ENCODE results near the gene TULP4. TPM values are rescaled to one million over a fixed set of nuclear protein-coding genes. Genes with fewer than 3 reads are reported as not detected.

The TULP4 gene
- total and polyA plus RNA-seq, 2 of the 8 experiments (the other 6 are each of a cell fraction or from before 2014, with no cell fraction given): 7.7 to 51.6 TPM

DNA sequence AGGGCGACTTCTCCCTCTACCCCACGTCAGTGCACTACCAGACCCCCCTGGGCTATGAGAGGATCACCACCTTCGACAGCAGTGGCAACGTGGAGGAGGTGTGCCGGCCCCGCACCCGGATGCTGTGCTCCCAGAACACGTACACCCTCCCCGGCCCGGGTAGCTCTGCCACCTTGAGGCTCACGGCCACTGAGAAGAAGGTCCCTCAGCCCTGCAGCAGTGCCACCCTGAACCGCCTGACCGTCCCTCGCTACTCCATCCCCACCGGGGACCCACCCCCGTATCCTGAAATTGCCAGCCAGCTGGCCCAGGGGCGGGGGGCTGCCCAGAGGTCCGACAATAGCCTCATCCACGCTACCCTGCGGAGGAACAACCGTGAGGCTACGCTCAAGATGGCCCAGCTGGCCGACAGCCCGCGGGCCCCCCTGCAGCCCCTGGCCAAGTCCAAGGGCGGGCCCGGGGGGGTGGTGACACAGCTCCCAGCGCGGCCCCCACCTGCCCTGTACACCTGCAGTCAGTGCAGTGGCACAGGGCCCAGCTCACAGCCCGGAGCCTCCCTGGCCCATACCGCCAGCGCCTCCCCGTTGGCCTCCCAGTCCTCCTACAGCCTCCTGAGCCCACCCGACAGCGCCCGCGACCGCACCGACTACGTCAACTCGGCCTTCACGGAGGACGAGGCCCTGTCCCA is 190.1 kb downstream of the TULP4 start:
- no peak overlapping the region for H2AFZ ChIP-seq (ENCODE audit: low read length)
- H2BK5ac ChIP-seq (ENCODE audit: low read depth, low read length): no peak overlapping the region
- H4K5ac ChIP-seq (ENCODE audit: insufficient read length, low read depth, low read length): no peak overlapping the region
- no peak overlapping the region for H3K27ac ChIP-seq (ENCODE audit: low read depth, low read length)
- H2BK15ac ChIP-seq (ENCODE audit: low read length): no peak overlapping the region
- H3K18ac ChIP-seq (ENCODE audit: extremely low read depth, low read length): no peak overlapping the region
- no peak overlapping the region for H3K56ac ChIP-seq (replicated peaks; ENCODE audit: insufficient read length, low read depth, low read length)
- H3K9me3 ChIP-seq (ENCODE audit: insufficient read depth in 2 of 2, low read depth in 1 of 2, low read length in 1 of 2): no peaks in the 10 kb centered on the region
- H4K20me1 ChIP-seq (replicated peaks in 1 of 2; ENCODE audit: control insufficient read depth in 1 of 2, insufficient read depth in 2 of 2, low read length in 2 of 2): no peaks in the 10 kb centered on the region
- H3K79me2 ChIP-seq (ENCODE audit: control insufficient read depth in 1 of 2, insufficient read depth in 2 of 2, low read length in 2 of 2): no peaks in the 10 kb centered on the region
- H3K79me1 ChIP-seq (ENCODE audit: low read depth, low read length): no peaks in the 10 kb centered on the region
- H4K91ac ChIP-seq (replicated peaks; ENCODE audit: insufficient read length, low read length): no peak overlapping the region
- H3K23me2 ChIP-seq (ENCODE audit: low read depth, low read length): no peaks in the 10 kb centered on the region
- H3K23ac ChIP-seq (ENCODE audit: insufficient read length): no peak overlapping the region
- no peaks in the 10 kb centered on the region for H3K27me3 ChIP-seq (replicated peaks in 1 of 4; ENCODE audit: control insufficient read depth in 3 of 4, extremely low read depth in 1 of 4, insufficient read depth in 3 of 4, low read length in 3 of 4)
- H2BK20ac ChIP-seq (ENCODE audit: low read length): no peak overlapping the region
- H3K4me2 ChIP-seq (ENCODE audit: insufficient read depth in 1 of 2, low read depth in 2 of 2, low read length in 2 of 2): no peak overlapping the region
- H3K36me3 ChIP-seq (ENCODE audit: control insufficient read depth in 2 of 4, insufficient read depth in 4 of 4, low read length in 3 of 4): peaks cover 0 to 27% (median 6%) of the 10 kb centered on the region in 4 experiments; a peak in 5 of 8 replicates
- H4K8ac ChIP-seq (ENCODE audit: extremely low read depth, insufficient read depth, low read length): no peak overlapping the region
- H2BK120ac ChIP-seq (replicated peaks; ENCODE audit: low read depth, low read length): no peak overlapping the region
- no peak overlapping the region for H3K4me3 ChIP-seq (ENCODE audit: extremely low read depth in 1 of 4, insufficient read depth in 2 of 4, low read depth in 3 of 4, low read length in 4 of 4)
- no peak overlapping the region for H2AK5ac ChIP-seq (ENCODE audit: low read depth, low read length)
- ChIA-PET CTCF (ENCODE audit: partially characterized antibody) (interaction anchor here (1.2 to 1.9 kb wide), 4 partner anchors 9 to 281 kb away, joined by 3 to 6 read pairs (median 4); no protein-coding TSS in a partner anchor), POLR2A (ENCODE audit: partially characterized antibody) (no interaction called here)
- FAIRE-seq: no peak
- no peaks in the 10 kb centered on the region for H3K4me1 ChIP-seq (replicated peaks in 1 of 4; ENCODE audit: control insufficient read depth in 3 of 4, insufficient read depth in 4 of 4, low read length in 3 of 4)
- WGBS, 2 experiments (ENCODE audit: extremely low coverage in 1 of 2, insufficient coverage in 1 of 2, insufficient read length in 1 of 2, insufficient replicate concordance in 2 of 2, low coverage in 1 of 2, low lambda C conversion rate in 2 of 2, missing lambda C conversion rate in 1 of 2): 93% methylated on average over 33 of the region's 43 CpGs; no CpG with 5 or more reads in 1 of the 2 experiments
- H3K4ac ChIP-seq (replicated peaks; ENCODE audit: insufficient read length, low read depth, low read length): no peak overlapping the region
- no peak overlapping the region for H3K9ac ChIP-seq (replicated peaks in 1 of 4; ENCODE audit: extremely low read depth in 1 of 4, low read depth in 3 of 4, low read length in 3 of 4)
- no peak for DNase-seq (ENCODE audit: low read depth in 1 of 2, low spot score in 2 of 2)
- no peak overlapping the region for H2BK12ac ChIP-seq (ENCODE audit: low read depth, low read length)
- no peak overlapping the region for H3K14ac ChIP-seq (ENCODE audit: insufficient read length)
- TF ChIP-seq MAFK (IDR thresholded peaks at IDR 0.05; ENCODE audit: low read depth, low read length): no peak
- no peak for TF ChIP-seq KDM5A (IDR thresholded peaks at IDR 0.05; ENCODE audit: low read length)
- no peak for TF ChIP-seq NANOG (IDR thresholded peaks at IDR 0.05; ENCODE audit: insufficient read depth, low read depth, low read length, poor library complexity, severe bottlenecking)
- TF ChIP-seq POU5F1 (IDR thresholded peaks at IDR 0.05; ENCODE audit: low read depth, low read length): no peak
- TF ChIP-seq RXRA (IDR thresholded peaks at IDR 0.05; ENCODE audit: insufficient read depth, low read depth, low read length): no peak
- TF ChIP-seq, protein P1, sequence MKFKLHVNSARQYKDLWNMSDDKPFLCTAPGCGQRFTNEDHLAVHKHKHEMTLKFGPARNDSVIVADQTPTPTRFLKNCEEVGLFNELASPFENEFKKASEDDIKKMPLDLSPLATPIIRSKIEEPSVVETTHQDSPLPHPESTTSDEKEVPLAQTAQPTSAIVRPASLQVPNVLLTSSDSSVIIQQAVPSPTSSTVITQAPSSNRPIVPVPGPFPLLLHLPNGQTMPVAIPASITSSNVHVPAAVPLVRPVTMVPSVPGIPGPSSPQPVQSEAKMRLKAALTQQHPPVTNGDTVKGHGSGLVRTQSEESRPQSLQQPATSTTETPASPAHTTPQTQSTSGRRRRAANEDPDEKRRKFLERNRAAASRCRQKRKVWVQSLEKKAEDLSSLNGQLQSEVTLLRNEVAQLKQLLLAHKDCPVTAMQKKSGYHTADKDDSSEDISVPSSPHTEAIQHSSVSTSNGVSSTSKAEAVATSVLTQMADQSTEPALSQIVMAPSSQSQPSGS (IDR thresholded peaks at IDR 0.05; ENCODE audit: low read length): no peak
- no peak for TF ChIP-seq POLR2AphosphoS5 (IDR thresholded peaks at IDR 0.05; ENCODE audit: low read depth, low read length)
- no peak for TF ChIP-seq SAP30 (IDR thresholded peaks at IDR 0.05; ENCODE audit: insufficient read depth, insufficient replicate concordance, low read length)
- TF ChIP-seq EZH2 (IDR thresholded peaks at IDR 0.05; ENCODE audit: low read depth, low read length, severe bottlenecking): no peak
- no peak for TF ChIP-seq SIX5 (IDR thresholded peaks at IDR 0.05; ENCODE audit: low read depth, low read length)
- no peak for TF ChIP-seq RBBP5 (IDR thresholded peaks at IDR 0.05; ENCODE audit: borderline replicate concordance, low read depth, low read length)
